Neural cell (in vitro differentiated cells): ENCODE data around the gene LRP8.

Source experiments
- EP300 ChIP-seq: fragments of 450-650 bp; conservative IDR thresholded peaks from 2 replicates; pipeline ENCODE4 v1.6.1; 2014; ENCODE audit warnings: antibody characterized with exemption, mild to moderate bottlenecking, moderate library complexity; ENCODE audit not compliant: poor library complexity, severe bottlenecking
- EZH2 ChIP-seq: fragments of 200-600, 300-800 bp; shearing (Covaris generic), sonication (generic); IDR thresholded peaks from 2 replicates; pipeline ENCODE4 v1.6.1; 2014; ENCODE audit warnings: antibody characterized with exemption, low read length, borderline replicate concordance, mild to moderate bottlenecking; ENCODE audit not compliant: insufficient read depth, poor library complexity, severe bottlenecking
- MXI1 ChIP-seq: fragments of 450-650 bp; conservative IDR thresholded peaks from 2 replicates; pipeline ENCODE4 v1.6.1; 2014; ENCODE audit warnings: antibody characterized with exemption, mild to moderate bottlenecking; ENCODE audit not compliant: poor library complexity, severe bottlenecking
- POLR2AphosphoS5 ChIP-seq: IDR thresholded peaks from 2 replicates; pipeline ENCODE4 v1.6.1; 2012
- RAD21 ChIP-seq: fragments of 450-650 bp; conservative IDR thresholded peaks from 2 replicates; pipeline ENCODE4 v1.6.1; 2014; ENCODE audit warnings: antibody characterized with exemption, mild to moderate bottlenecking, moderate library complexity
- TAF1 ChIP-seq: IDR thresholded peaks from 2 replicates; pipeline ENCODE4 v1.6.1; 2012; ENCODE audit warnings: low read depth
- TF ChIP-seq, protein P1 (sequence below): fragments of 450-650 bp; IDR thresholded peaks from 2 replicates; pipeline ENCODE4 v1.5.1; 2014; ENCODE audit warnings: antibody characterized with exemption, mild to moderate bottlenecking, moderate library complexity; ENCODE audit not compliant: poor library complexity, severe bottlenecking
- TF ChIP-seq, protein P2 (sequence below): IDR thresholded peaks from 2 replicates; pipeline ENCODE4 v1.6.1; 2012; ENCODE audit warnings: borderline replicate concordance

DNA sequence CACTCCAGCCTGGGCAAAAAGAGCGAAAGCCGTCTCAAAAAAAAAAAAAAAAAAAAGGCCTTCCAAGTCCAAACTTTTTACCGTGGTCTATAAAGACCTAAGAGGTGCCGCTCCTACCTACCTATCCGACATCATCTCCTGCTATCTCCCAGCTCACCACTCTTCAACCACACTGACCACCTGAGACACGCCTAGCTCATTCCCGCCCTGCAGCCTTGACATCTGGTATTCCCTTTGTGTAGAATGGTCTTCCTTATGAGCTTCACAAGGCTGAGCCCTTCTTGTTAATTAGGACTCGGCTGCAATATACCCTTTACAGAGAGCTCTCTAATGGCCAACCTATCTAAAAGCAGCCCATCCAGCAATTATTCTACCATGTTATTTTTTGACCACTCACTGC lies 90.2 kb downstream of the LRP8 start:
- TF ChIP-seq RAD21: no peak
- TF ChIP-seq, protein P1, sequence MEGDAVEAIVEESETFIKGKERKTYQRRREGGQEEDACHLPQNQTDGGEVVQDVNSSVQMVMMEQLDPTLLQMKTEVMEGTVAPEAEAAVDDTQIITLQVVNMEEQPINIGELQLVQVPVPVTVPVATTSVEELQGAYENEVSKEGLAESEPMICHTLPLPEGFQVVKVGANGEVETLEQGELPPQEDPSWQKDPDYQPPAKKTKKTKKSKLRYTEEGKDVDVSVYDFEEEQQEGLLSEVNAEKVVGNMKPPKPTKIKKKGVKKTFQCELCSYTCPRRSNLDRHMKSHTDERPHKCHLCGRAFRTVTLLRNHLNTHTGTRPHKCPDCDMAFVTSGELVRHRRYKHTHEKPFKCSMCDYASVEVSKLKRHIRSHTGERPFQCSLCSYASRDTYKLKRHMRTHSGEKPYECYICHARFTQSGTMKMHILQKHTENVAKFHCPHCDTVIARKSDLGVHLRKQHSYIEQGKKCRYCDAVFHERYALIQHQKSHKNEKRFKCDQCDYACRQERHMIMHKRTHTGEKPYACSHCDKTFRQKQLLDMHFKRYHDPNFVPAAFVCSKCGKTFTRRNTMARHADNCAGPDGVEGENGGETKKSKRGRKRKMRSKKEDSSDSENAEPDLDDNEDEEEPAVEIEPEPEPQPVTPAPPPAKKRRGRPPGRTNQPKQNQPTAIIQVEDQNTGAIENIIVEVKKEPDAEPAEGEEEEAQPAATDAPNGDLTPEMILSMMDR: no peak
- TF ChIP-seq MXI1: no peak
- TF ChIP-seq EZH2: no peak
- no peak for TF ChIP-seq POLR2AphosphoS5
- TF ChIP-seq, protein P2, sequence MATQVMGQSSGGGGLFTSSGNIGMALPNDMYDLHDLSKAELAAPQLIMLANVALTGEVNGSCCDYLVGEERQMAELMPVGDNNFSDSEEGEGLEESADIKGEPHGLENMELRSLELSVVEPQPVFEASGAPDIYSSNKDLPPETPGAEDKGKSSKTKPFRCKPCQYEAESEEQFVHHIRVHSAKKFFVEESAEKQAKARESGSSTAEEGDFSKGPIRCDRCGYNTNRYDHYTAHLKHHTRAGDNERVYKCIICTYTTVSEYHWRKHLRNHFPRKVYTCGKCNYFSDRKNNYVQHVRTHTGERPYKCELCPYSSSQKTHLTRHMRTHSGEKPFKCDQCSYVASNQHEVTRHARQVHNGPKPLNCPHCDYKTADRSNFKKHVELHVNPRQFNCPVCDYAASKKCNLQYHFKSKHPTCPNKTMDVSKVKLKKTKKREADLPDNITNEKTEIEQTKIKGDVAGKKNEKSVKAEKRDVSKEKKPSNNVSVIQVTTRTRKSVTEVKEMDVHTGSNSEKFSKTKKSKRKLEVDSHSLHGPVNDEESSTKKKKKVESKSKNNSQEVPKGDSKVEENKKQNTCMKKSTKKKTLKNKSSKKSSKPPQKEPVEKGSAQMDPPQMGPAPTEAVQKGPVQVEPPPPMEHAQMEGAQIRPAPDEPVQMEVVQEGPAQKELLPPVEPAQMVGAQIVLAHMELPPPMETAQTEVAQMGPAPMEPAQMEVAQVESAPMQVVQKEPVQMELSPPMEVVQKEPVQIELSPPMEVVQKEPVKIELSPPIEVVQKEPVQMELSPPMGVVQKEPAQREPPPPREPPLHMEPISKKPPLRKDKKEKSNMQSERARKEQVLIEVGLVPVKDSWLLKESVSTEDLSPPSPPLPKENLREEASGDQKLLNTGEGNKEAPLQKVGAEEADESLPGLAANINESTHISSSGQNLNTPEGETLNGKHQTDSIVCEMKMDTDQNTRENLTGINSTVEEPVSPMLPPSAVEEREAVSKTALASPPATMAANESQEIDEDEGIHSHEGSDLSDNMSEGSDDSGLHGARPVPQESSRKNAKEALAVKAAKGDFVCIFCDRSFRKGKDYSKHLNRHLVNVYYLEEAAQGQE: no peak
- no peak for TF ChIP-seq TAF1
- TF ChIP-seq EP300: no peak
